Esophagus squamous epithelium (tissue), 4 donors: ENCODE results near the gene PLCZ1.

Experiments used
- POLR2A ChIP-seq, 4 donors: fragments of 450-650 bp; IDR thresholded peaks; one replicate each; pipeline ENCODE4 v1.6.1; 2017; ENCODE audit warnings: antibody characterized with exemption in 4 of 4, mild to moderate bottlenecking in 4 of 4, moderate library complexity in 3 of 4
- TF ChIP-seq, protein P1 (sequence below), 6 experiments: fragments of 450-650 bp in 4 of 6; fragments of 200-600 bp in 2 of 6; sonication (generic) in 2 of 6; IDR thresholded peaks; one replicate each; pipeline ENCODE4 v1.5.1; 2016 to 2019; ENCODE audit warnings: antibody characterized with exemption in 6 of 6, mild to moderate bottlenecking in 4 of 6, moderate library complexity in 4 of 6

- TF ChIP-seq, protein P1, sequence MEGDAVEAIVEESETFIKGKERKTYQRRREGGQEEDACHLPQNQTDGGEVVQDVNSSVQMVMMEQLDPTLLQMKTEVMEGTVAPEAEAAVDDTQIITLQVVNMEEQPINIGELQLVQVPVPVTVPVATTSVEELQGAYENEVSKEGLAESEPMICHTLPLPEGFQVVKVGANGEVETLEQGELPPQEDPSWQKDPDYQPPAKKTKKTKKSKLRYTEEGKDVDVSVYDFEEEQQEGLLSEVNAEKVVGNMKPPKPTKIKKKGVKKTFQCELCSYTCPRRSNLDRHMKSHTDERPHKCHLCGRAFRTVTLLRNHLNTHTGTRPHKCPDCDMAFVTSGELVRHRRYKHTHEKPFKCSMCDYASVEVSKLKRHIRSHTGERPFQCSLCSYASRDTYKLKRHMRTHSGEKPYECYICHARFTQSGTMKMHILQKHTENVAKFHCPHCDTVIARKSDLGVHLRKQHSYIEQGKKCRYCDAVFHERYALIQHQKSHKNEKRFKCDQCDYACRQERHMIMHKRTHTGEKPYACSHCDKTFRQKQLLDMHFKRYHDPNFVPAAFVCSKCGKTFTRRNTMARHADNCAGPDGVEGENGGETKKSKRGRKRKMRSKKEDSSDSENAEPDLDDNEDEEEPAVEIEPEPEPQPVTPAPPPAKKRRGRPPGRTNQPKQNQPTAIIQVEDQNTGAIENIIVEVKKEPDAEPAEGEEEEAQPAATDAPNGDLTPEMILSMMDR (IDR thresholded peaks at IDR 0.05) = no peak
- no peak for TF ChIP-seq POLR2A (IDR thresholded peaks at IDR 0.05)
These were observed 14.6 kb upstream of the PLCZ1 start for GRCh38 chr12:18752280-18752920.
